Measurements from ENCODE around the gene CCNA1.

CCNA1 gene

GRCh38 chr13:36432106-36432544 is at the start of gene CCNA1:
TSS of gene CCNA1 (plus strand) at chr13:36432495. CDS start at chr13:36433057, 562 bp downstream.
- peak within 1 kb of the TSS; percentile 66 for H3K4me3 ChIP-seq (ENCODE audit: low read depth, low read length)

GRCh38 chr13:36385489-36385888 is 46.8 kb upstream of the CCNA1 start:
- no peak overlapping the region for H3K4me3 ChIP-seq (ENCODE audit: low read depth, low read length)

- H3K4me3 ChIP-seq (ENCODE audit: low read depth, low read length), result no peak overlapping the region
Measured at GRCh38 chr13:36395280-36395679, 37.0 kb upstream of the CCNA1 start.

- H3K4me3 ChIP-seq (ENCODE audit: low read depth, low read length), result no peak overlapping the region
Measured at GRCh38 chr13:36405151-36405550, 27.1 kb upstream of the CCNA1 start.

- H3K4me3 ChIP-seq (ENCODE audit: low read depth, low read length), result no peak overlapping the region
Measured at GRCh38 chr13:36412736-36413135, 19.6 kb upstream of the CCNA1 start.

- no peak overlapping the region for H3K4me3 ChIP-seq (ENCODE audit: low read depth, low read length)
Measured at GRCh38 chr13:36413161-36413560, 19.1 kb upstream of the CCNA1 start.

- H3K4me3 ChIP-seq (ENCODE audit: low read depth, low read length), result no peak overlapping the region
Measured at GRCh38 chr13:36414461-36414860, 17.8 kb upstream of the CCNA1 start.

GRCh38 chr13:36417331-36417730 is 15.0 kb upstream of the CCNA1 start:
- no peak overlapping the region for H3K4me3 ChIP-seq (ENCODE audit: low read depth, low read length)

- H3K4me3 ChIP-seq (ENCODE audit: low read depth, low read length), result no peak overlapping the region
Measured at GRCh38 chr13:36418022-36418805, 14.1 kb upstream of the CCNA1 start.

GRCh38 chr13:36420437-36420891 is 11.8 kb upstream of the CCNA1 start:
- H3K4me3 ChIP-seq (ENCODE audit: low read depth, low read length), result no peak overlapping the region

- no peak overlapping the region for H3K4me3 ChIP-seq (ENCODE audit: low read depth, low read length)
Measured at GRCh38 chr13:36421447-36421846, 10.8 kb upstream of the CCNA1 start.

GRCh38 chr13:36428086-36428485 is 4.2 kb upstream of the CCNA1 start:
- H3K4me3 ChIP-seq (ENCODE audit: low read depth, low read length), result no peak overlapping the region

GRCh38 chr13:36430247-36431203 is 1.8 kb upstream of the CCNA1 start:
- no peak overlapping the region for H3K4me3 ChIP-seq (ENCODE audit: low read depth, low read length)

- H3K4me3 ChIP-seq (ENCODE audit: low read depth, low read length), result peak overlapping the region; percentile 66
Measured at GRCh38 chr13:36431204-36432105, 840 bp upstream of the CCNA1 start.

GRCh38 chr13:36436811-36437210 is 4.5 kb downstream of the CCNA1 start:
- H3K4me3 ChIP-seq (ENCODE audit: low read depth, low read length), result no peak overlapping the region

- no peak overlapping the region for H3K4me3 ChIP-seq (ENCODE audit: low read depth, low read length)
Measured at GRCh38 chr13:36438594-36439483, 6.5 kb downstream of the CCNA1 start.

GRCh38 chr13:36445278-36445677 is 13.0 kb downstream of the CCNA1 start:
- no peak overlapping the region for H3K4me3 ChIP-seq (ENCODE audit: low read depth, low read length)

- no peak overlapping the region for H3K4me3 ChIP-seq (ENCODE audit: low read depth, low read length)
Measured at GRCh38 chr13:36445891-36446351, 13.6 kb downstream of the CCNA1 start.

GRCh38 chr13:36447501-36447900 is 15.2 kb downstream of the CCNA1 start:
- no peak overlapping the region for H3K4me3 ChIP-seq (ENCODE audit: low read depth, low read length)
